ENCODE results near the gene EXPH5. TPM values are rescaled to one million over a fixed set of nuclear protein-coding genes. Genes with fewer than 3 reads are reported as not detected.
A peak's percentile ranks its signal among the peaks of the same experiment; 100 is the strongest.

The EXPH5 gene
- total RNA-seq, 1 donor from 2014 or later, result 30.8 TPM

- no peaks in the 10 kb centered on the region for H3K36me3 ChIP-seq
- no peaks in the 10 kb centered on the region for H3K9me3 ChIP-seq
- no peaks in the 10 kb centered on the region for H3K27me3 ChIP-seq
- H3K4me1 ChIP-seq, result no peaks in the 10 kb centered on the region
- no peak for TF ChIP-seq CTCF (IDR thresholded peaks at IDR 0.05)
- H3K4me3 ChIP-seq, result peak overlapping the region; percentile 33
- intact Hi-C loops (cut with DNase I), result no loop called here
- H3K27ac ChIP-seq, result peak overlapping the region; percentile 31
- DNase-seq, result peak; percentile 81
- ATAC-seq, result peak; percentile 92
Observed at GRCh38 chr11:108538022-108538424, 55.5 kb downstream of the EXPH5 start.

GRCh38 chr11:108536783-108537182 lies 56.8 kb downstream of the EXPH5 start:
- ATAC-seq (peak; percentile 51), DNase-seq (no peak)
- no peak for TF ChIP-seq CTCF (IDR thresholded peaks at IDR 0.05)
- Histone ChIP-seq H3K36me3 (no peaks in the 10 kb centered on the region), H3K4me3 (peak overlapping the region; percentile 33), H3K27me3 (no peaks in the 10 kb centered on the region), H3K9me3 (no peaks in the 10 kb centered on the region), H3K27ac (no peak overlapping the region), H3K4me1 (no peaks in the 10 kb centered on the region)
- intact Hi-C loops (cut with DNase I), result no loop called here

GRCh38 chr11:108535384-108535955 lies 58.1 kb downstream of the EXPH5 start:
- Histone ChIP-seq H3K27ac (no peak overlapping the region), H3K4me3 (no peak overlapping the region), H3K9me3 (no peaks in the 10 kb centered on the region), H3K36me3 (no peaks in the 10 kb centered on the region), H3K27me3 (no peaks in the 10 kb centered on the region), H3K4me1 (no peaks in the 10 kb centered on the region)
- TF ChIP-seq CTCF (IDR thresholded peaks at IDR 0.05), result no peak
- intact Hi-C loops (cut with DNase I), result no loop called here
- ATAC-seq (no peak), DNase-seq (no peak)

GRCh38 chr11:108534274-108534882 lies 59.2 kb downstream of the EXPH5 start:
- no peak for TF ChIP-seq CTCF (IDR thresholded peaks at IDR 0.05)
- DNase-seq (no peak), ATAC-seq (peak; percentile 64)
- no peaks in the 10 kb centered on the region for H3K36me3 ChIP-seq
- no peak overlapping the region for H3K27ac ChIP-seq
- no peaks in the 10 kb centered on the region for H3K4me1 ChIP-seq
- no peaks in the 10 kb centered on the region for H3K27me3 ChIP-seq
- H3K9me3 ChIP-seq, result no peaks in the 10 kb centered on the region
- intact Hi-C loops (cut with DNase I), result no loop called here
- no peak overlapping the region for H3K4me3 ChIP-seq

- H3K36me3 ChIP-seq, result no peaks in the 10 kb centered on the region
- TF ChIP-seq CTCF (IDR thresholded peaks at IDR 0.05), result no peak
- no peak overlapping the region for H3K27ac ChIP-seq
- ATAC-seq, result no peak
- H3K9me3 ChIP-seq, result no peaks in the 10 kb centered on the region
- intact Hi-C loops (cut with DNase I), result no loop called here
- no peaks in the 10 kb centered on the region for H3K4me1 ChIP-seq
- no peak for DNase-seq
- no peaks in the 10 kb centered on the region for H3K27me3 ChIP-seq
- no peak overlapping the region for H3K4me3 ChIP-seq
Observed at GRCh38 chr11:108530426-108530825, 63.1 kb downstream of the EXPH5 start.

All from upper lobe of right lung (tissue), 1 donor.